HCT116 (cell line): ENCODE measurements around the gene POGLUT2. TPM values are rescaled to one million over a fixed set of nuclear protein-coding genes. Genes with fewer than 3 reads are reported as not detected.
A peak's percentile ranks its signal among the peaks of the same experiment; 100 is the strongest.

ENCODE experiments used
- ATAC-seq: fragments of 200-7000 bp; cut with Tn5 transposase; 2 replicates; pipeline ENCODE4 v1.9.1; 2020; ENCODE audit warnings: mild to moderate bottlenecking, moderate library complexity
- BruUV-seq: library from RNA; stranded (reverse); fragments of 400-500 nt; replicated peaks from 2 replicates; lab custom pipeline; 2021; lab: Mats Ljungman, UMichigan
- CTCF ChIA-PET: fragments of 300-600 bp; sonication (Branson Sonifier 250); formaldehyde crosslinking; loops from one replicate; lab custom pipeline; 2021; ENCODE audit warnings: antibody characterized with exemption; lab: Charles Lee
- POLR2A ChIA-PET: fragments of 300-600, 350-600 bp; sonication (Branson Sonifier 250); formaldehyde crosslinking; loops from one replicate; lab custom pipeline; 2021; ENCODE audit warnings: antibody characterized with exemption; lab: Charles Lee
- RAD21 ChIA-PET, 2 experiments: fragments of 300-600 bp; sonication (Branson Sonifier 250); formaldehyde crosslinking; loops; one replicate each; lab custom pipeline; 2023; ENCODE audit warnings: low total read pairs in 2 of 2; ENCODE audit not compliant: uncharacterized antibody in 2 of 2, unreplicated experiment in 2 of 2, low non-redundant PET in 1 of 2; lab: Charles Lee
- DNase-seq: peaks from one replicate; pipeline ENCODE4 v3.0.0-alpha.2; 2010; ENCODE audit warnings: low read depth, low spot score
- H2AFZ ChIP-seq: fragments of 200-600 bp; shearing (Covaris generic), sonication (generic); 2 replicates; pipeline ENCODE4 v1.6.1; 2017; ENCODE audit warnings: low read depth, mixed run types, mixed read lengths, antibody characterized with exemption, low read length; ENCODE audit not compliant: poor library complexity, severe bottlenecking
- H3K27ac ChIP-seq: 2 replicates; pipeline ENCODE4 v1.5.1; 2012; ENCODE audit warnings: low read depth, low read length
- H3K27me3 ChIP-seq: fragments of 200-600 bp; sonication (generic); 2 replicates; pipeline ENCODE4 v1.6.1; 2016; ENCODE audit warnings: mixed run types, low read length, mixed read lengths; ENCODE audit not compliant: insufficient read depth
- H3K36me3 ChIP-seq, 2 experiments: fragments of 200-500 bp in 1 of 2; fragments of 200-600 bp in 1 of 2; sonication (Bioruptor generic) in 1 of 2; sonication (generic) in 1 of 2; 2 replicates each; pipeline versions ENCODE4 v1.5.1 to v1.6.1; 2014 to 2016; ENCODE audit warnings: low read length in 2 of 2, inconsistent platforms in 1 of 2, mixed read lengths in 1 of 2, mixed run types in 1 of 2; ENCODE audit not compliant: insufficient read depth in 2 of 2, control insufficient read depth in 1 of 2
- H3K4me1 ChIP-seq, 2 experiments: fragments of 200-600 bp in 1 of 2; sonication (generic) in 1 of 2; 2 replicates each; pipeline versions ENCODE4 v1.5.1 to v1.6.1; 2012 to 2017; ENCODE audit warnings: low read length in 2 of 2, inconsistent platforms in 1 of 2, mild to moderate bottlenecking in 1 of 2, mixed read lengths in 1 of 2, mixed run types in 1 of 2, moderate library complexity in 1 of 2; ENCODE audit not compliant: insufficient read depth in 2 of 2, control insufficient read depth in 1 of 2
- H3K4me2 ChIP-seq: fragments of 200-600 bp; sonication (generic); 2 replicates; pipeline ENCODE4 v1.6.1; 2017; ENCODE audit warnings: mixed run types, low read length, mixed read lengths
- H3K4me3 ChIP-seq, 2 experiments: fragments of 200-600 bp in 1 of 2; sonication (generic) in 1 of 2; replicated peaks in 1 of 2; 2 replicates each; pipeline ENCODE4 v1.5.1; 2011 to 2016; ENCODE audit warnings: low read length in 2 of 2, control low read depth in 1 of 2, low read depth in 1 of 2, mild to moderate bottlenecking in 1 of 2, mixed read lengths in 1 of 2, mixed run types in 1 of 2
- H3K79me2 ChIP-seq: fragments of 200-600 bp; sonication (generic); 2 replicates; pipeline ENCODE4 v1.6.1; 2017; ENCODE audit warnings: mild to moderate bottlenecking, mixed run types, low read length, moderate library complexity, mixed read lengths; ENCODE audit not compliant: insufficient read depth
- H3K9ac ChIP-seq: fragments of 200-600 bp; sonication (generic); 2 replicates; pipeline ENCODE4 v1.6.1; 2016; ENCODE audit warnings: low read length, mixed read lengths
- H3K9me2 ChIP-seq: fragments of 200-600 bp; sonication (generic), shearing (Covaris generic); 2 replicates; pipeline ENCODE4 v1.6.1; 2017; ENCODE audit warnings: mixed run types, mild to moderate bottlenecking, moderate library complexity; ENCODE audit not compliant: insufficient read depth
- H3K9me3 ChIP-seq, 2 experiments: fragments of 200-500 bp in 1 of 2; fragments of 200-600 bp in 1 of 2; sonication (Bioruptor generic) in 1 of 2; sonication (generic) in 1 of 2; 2 replicates each; pipeline ENCODE4 v1.6.1; 2014 to 2017; ENCODE audit warnings: low read length in 2 of 2, mixed read lengths in 2 of 2, inconsistent platforms in 1 of 2, low read depth in 1 of 2, mild to moderate bottlenecking in 1 of 2, mixed run types in 1 of 2, moderate library complexity in 1 of 2; ENCODE audit not compliant: control insufficient read depth in 1 of 2, insufficient read depth in 1 of 2
- H4K20me1 ChIP-seq: fragments of 200-600 bp; sonication (generic), shearing (Covaris generic); 2 replicates; pipeline ENCODE4 v1.6.1; 2017; ENCODE audit warnings: mixed run types, mild to moderate bottlenecking, moderate library complexity; ENCODE audit not compliant: insufficient read depth
- ATF3 ChIP-seq: IDR thresholded peaks from 2 replicates; pipeline ENCODE4 v1.6.1; 2012
- CBX3 ChIP-seq: IDR thresholded peaks from 2 replicates; pipeline ENCODE4 v1.6.1; 2012; ENCODE audit warnings: low read depth
- CEBPB ChIP-seq: IDR thresholded peaks from 2 replicates; pipeline ENCODE4 v1.6.1; 2012; ENCODE audit warnings: low read depth
- CTCF ChIP-seq, 3 experiments: fragments of 200-600 bp in 1 of 3; sonication (generic) in 1 of 3; IDR thresholded peaks in 2 of 3; conservative IDR thresholded peaks in 1 of 3; 2 replicates each; pipeline ENCODE4 v1.5.1; 2012 to 2017; ENCODE audit warnings: low read depth in 2 of 3, low read length in 2 of 3, antibody characterized with exemption in 1 of 3, borderline replicate concordance in 1 of 3, control low read depth in 1 of 3, mild to moderate bottlenecking in 1 of 3, mixed read lengths in 1 of 3, mixed run types in 1 of 3, moderate library complexity in 1 of 3; ENCODE audit not compliant: insufficient read depth in 1 of 3
- EGR1 ChIP-seq: IDR thresholded peaks from 2 replicates; pipeline ENCODE4 v1.6.1; 2012; ENCODE audit warnings: low read depth
- ELF1 ChIP-seq: IDR thresholded peaks from 2 replicates; pipeline ENCODE4 v1.6.1; 2012; ENCODE audit warnings: low read depth, borderline replicate concordance
- EZH2 ChIP-seq: fragments of 200-600 bp; sonication (generic); IDR thresholded peaks from 2 replicates; pipeline ENCODE4 v1.6.1; 2017; ENCODE audit warnings: antibody characterized with exemption, mixed run types
- EZH2phosphoT487 ChIP-seq: fragments of 200-600 bp; IDR thresholded peaks from 2 replicates; pipeline ENCODE4 v1.6.1; 2018; ENCODE audit warnings: antibody characterized with exemption, borderline replicate concordance
- FOSL1 ChIP-seq: IDR thresholded peaks from 2 replicates; pipeline ENCODE4 v1.6.1; 2012; ENCODE audit warnings: low read depth
- MAX ChIP-seq: IDR thresholded peaks from 2 replicates; pipeline ENCODE4 v1.6.1; 2012
- POLR2A ChIP-seq: IDR thresholded peaks from 2 replicates; pipeline ENCODE4 v1.7.0; 2011; ENCODE audit warnings: borderline replicate concordance; ENCODE audit not compliant: insufficient read depth, insufficient read length; ENCODE audit errors: extremely low read depth
- POLR2AphosphoS5 ChIP-seq: IDR thresholded peaks from 2 replicates; pipeline ENCODE4 v1.6.1; 2011; ENCODE audit warnings: mild to moderate bottlenecking, low read depth, low read length, moderate library complexity
- RAD21 ChIP-seq: IDR thresholded peaks from 2 replicates; pipeline ENCODE4 v1.6.1; 2012; ENCODE audit warnings: low read depth, mild to moderate bottlenecking
- SIN3A ChIP-seq: IDR thresholded peaks from 2 replicates; pipeline ENCODE4 v1.6.1; 2012; ENCODE audit warnings: low read depth
- SP1 ChIP-seq: IDR thresholded peaks from 2 replicates; pipeline ENCODE4 v1.6.1; 2012; ENCODE audit warnings: low read depth
- SRF ChIP-seq: IDR thresholded peaks from 2 replicates; pipeline ENCODE4 v1.6.1; 2012; ENCODE audit warnings: low read depth
- TCF7L2 ChIP-seq: IDR thresholded peaks from 2 replicates; pipeline ENCODE4 v1.7.0; 2011; ENCODE audit warnings: borderline replicate concordance, inconsistent platforms; ENCODE audit not compliant: insufficient read depth, insufficient read length; ENCODE audit errors: extremely low read depth
- YY1 ChIP-seq: IDR thresholded peaks from 2 replicates; pipeline ENCODE4 v1.6.1; 2011; ENCODE audit warnings: low read length, low read depth, moderate library complexity, mild to moderate bottlenecking; ENCODE audit not compliant: insufficient replicate concordance; ENCODE audit errors: extremely low read depth
- ZFX ChIP-seq: fragments of 450-650 bp; IDR thresholded peaks from 2 replicates; pipeline ENCODE4 v1.6.1; 2017
- ZNF274 ChIP-seq: fragments of 200-500 bp; sonication (Bioruptor generic); IDR thresholded peaks from 2 replicates; pipeline ENCODE4 v1.6.1; 2014; ENCODE audit warnings: mild to moderate bottlenecking, low read depth, low read length, inconsistent platforms
- intact Hi-C: fragments of 100-400 bp; cut with micrococcal nuclease; formaldehyde crosslinking; loops from 2 replicates; pipeline ENCODE4 v1.10.0; 2022
- total RNA-seq: library from RNA; stranded (reverse); gene quantifications from one replicate; pipeline ENCODE4 v1.2.1, GENCODE V29; 2021; ENCODE audit not compliant: unreplicated experiment

The POGLUT2 gene
- total RNA-seq, 1 experiment from 2014 or later, result 4.8 TPM

GRCh38 chr13:102845630-102846260, 47.0 kb upstream of the POGLUT2 start, which contains the start of gene ERCC5 (continued):
- TF ChIP-seq ATF3, result no peak
- peak; percentile 95 for TF ChIP-seq CBX3
- no peak for TF ChIP-seq FOSL1
- TF ChIP-seq POLR2AphosphoS5, result peak; percentile 94

- Histone ChIP-seq H3K36me3 (no peaks in the 10 kb centered on the region), H3K9ac (peak overlapping the region; percentile 84), H3K4me3 (peak overlapping the region; percentile 97 to 98), H4K20me1 (no peaks in the 10 kb centered on the region), H3K9me2 (no peaks in the 10 kb centered on the region), H3K9me3 (no peaks in the 10 kb centered on the region), H2AFZ (peak overlapping the region; percentile 62), H3K4me1 (peaks cover 0 to 18% of the 10 kb centered on the region in 2 experiments; a peak in 3 of 4 replicates), H3K27me3 (no peaks in the 10 kb centered on the region), H3K27ac (peak overlapping the region; percentile 89), H3K79me2 (peaks cover 32% of the 10 kb centered on the region), H3K4me2 (peak overlapping the region; percentile 95)
- ChIA-PET RAD21 (no interaction called here), CTCF (interaction anchor here (1.0 to 1.7 kb wide), 3 partner anchors 249 to 264 kb away, joined by 5 to 7 read pairs (median 7); no protein-coding TSS in a partner anchor), POLR2A (interaction anchor here (1.2 to 2.3 kb wide), 3 partner anchors 12 to 249 kb away, joined by 3 to 11 read pairs (median 3); partner anchors contain the start of genes TEX30 and TPP2)
- ATAC-seq, result peak; percentile 47
- no peak for DNase-seq
- BruUV-seq, result TSS peak; percentile 96
- intact Hi-C loops, result loop anchor here (2.0 to 5.0 kb wide), 2 partner anchors 44 to 1703 kb away; no protein-coding TSS in a partner anchor
- TF ChIP-seq TCF7L2, result no peak
- no peak for TF ChIP-seq ATF3
- TF ChIP-seq EZH2phosphoT487, result no peak
- TF ChIP-seq RAD21, result no peak
- no peak for TF ChIP-seq ELF1
- TF ChIP-seq CTCF (IDR thresholded peaks at IDR 0.05 in 2 of 3, conservative IDR thresholded peaks at IDR 0.05 in 1 of 3; ENCODE audit: borderline replicate concordance in 1 of 3, insufficient read depth in 1 of 3, low read depth in 2 of 3, low read length in 2 of 3), result no peak
- no peak for TF ChIP-seq CEBPB
- no peak for TF ChIP-seq MAX
- TF ChIP-seq ZNF274, result no peak
- no peak for TF ChIP-seq SIN3A
- TF ChIP-seq EZH2, result no peak
- TF ChIP-seq CBX3, result no peak
- no peak for TF ChIP-seq ZFX
- TF ChIP-seq SRF, result no peak
- no peak for TF ChIP-seq SP1
- no peak for TF ChIP-seq FOSL1
- TF ChIP-seq EGR1, result no peak
- no peak for TF ChIP-seq YY1
- TF ChIP-seq POLR2A, result no peak
Observed at GRCh38 chr13:102845289-102845629, 46.5 kb upstream of the POGLUT2 start.
